ENCODE data around the gene HMGXB3. TPM values are rescaled to one million over a fixed set of nuclear protein-coding genes. Genes with fewer than 3 reads are reported as not detected.
"Not testable (repeated sequence)": the region's sequence is repeated elsewhere in the genome, so short reads cannot be mapped to it uniquely, and the experiment has no call there.

HMGXB3 gene
- total and polyA plus RNA-seq, 9 donors, result 14.1 to 32.1 (median 28.1) TPM

- H3K4me3 ChIP-seq, result no peak overlapping the region
- no peaks in the 10 kb centered on the region for H3K36me3 ChIP-seq
- no peaks in the 10 kb centered on the region for H3K9me3 ChIP-seq
- TF ChIP-seq EP300 (IDR thresholded peaks at IDR 0.05), result no peak
- TF ChIP-seq CTCF (IDR thresholded peaks at IDR 0.05), result no peak
- no peak for TF ChIP-seq POLR2A (IDR thresholded peaks at IDR 0.05)
- H3K27me3 ChIP-seq, result no peaks in the 10 kb centered on the region
- no peak overlapping the region for H3K27ac ChIP-seq
- no peaks in the 10 kb centered on the region for H3K4me1 ChIP-seq (ENCODE audit: insufficient read depth)
- 95 to 97% (median 96%) methylated on average over 1 of the region's 1 CpG for WGBS, 3 donors
- no peak for DNase-seq
- intact Hi-C loops (cut with DNase I), result no loop called here
Observed at GRCh38 chr5:150023136-150023535, 22.6 kb downstream of the HMGXB3 start.

GRCh38 chr5:150024346-150024984 is 23.9 kb downstream of the HMGXB3 start:
- TF ChIP-seq CTCF (IDR thresholded peaks at IDR 0.05) (no peak), EP300 (IDR thresholded peaks at IDR 0.05) (no peak), POLR2A (IDR thresholded peaks at IDR 0.05) (no peak)
- Histone ChIP-seq H3K9me3 (no peaks in the 10 kb centered on the region), H3K4me1 (ENCODE audit: insufficient read depth) (no peaks in the 10 kb centered on the region), H3K27me3 (no peaks in the 10 kb centered on the region), H3K27ac (no peak overlapping the region), H3K36me3 (no peaks in the 10 kb centered on the region), H3K4me3 (no peak overlapping the region)
- WGBS, 3 donors, result 71 to 80% (median 74%) methylated on average over 9 of the region's 9 CpGs
- DNase-seq, result no peak
- intact Hi-C loops (cut with DNase I), result no loop called here

- TF ChIP-seq POLR2A (IDR thresholded peaks at IDR 0.05) (no peak), CTCF (IDR thresholded peaks at IDR 0.05) (no peak), EP300 (IDR thresholded peaks at IDR 0.05) (no peak)
- Histone ChIP-seq H3K36me3 (no peaks in the 10 kb centered on the region), H3K27me3 (no peaks in the 10 kb centered on the region), H3K4me3 (no peak overlapping the region), H3K4me1 (ENCODE audit: insufficient read depth) (no peaks in the 10 kb centered on the region), H3K27ac (no peak overlapping the region), H3K9me3 (no peaks in the 10 kb centered on the region)
- 91 to 94% (median 93%) methylated on average over 4 of the region's 4 CpGs for WGBS, 3 donors
- intact Hi-C loops (cut with DNase I), result no loop called here
- no peak for DNase-seq
Observed at GRCh38 chr5:150026682-150027172, 26.2 kb downstream of the HMGXB3 start.

GRCh38 chr5:150028047-150028446 is 27.5 kb downstream of the HMGXB3 start:
- DNase-seq; H3K4me3 ChIP-seq; H3K27me3 ChIP-seq; H3K9me3 ChIP-seq; H3K4me1 ChIP-seq (ENCODE audit: insufficient read depth); intact Hi-C loops (cut with DNase I); H3K36me3 ChIP-seq; H3K27ac ChIP-seq: not testable (repeated sequence)
- WGBS, 3 donors, result 60 to 76% (median 69%) methylated on average over 1 of the region's 1 CpG

- intact Hi-C loops (cut with DNase I), result no loop called here
- Histone ChIP-seq H3K9me3 (no peaks in the 10 kb centered on the region), H3K36me3 (no peaks in the 10 kb centered on the region), H3K27ac (no peak overlapping the region), H3K27me3 (no peaks in the 10 kb centered on the region), H3K4me1 (ENCODE audit: insufficient read depth) (no peaks in the 10 kb centered on the region), H3K4me3 (no peak overlapping the region)
- 86 to 93% (median 91%) methylated on average over 4 of the region's 4 CpGs for WGBS, 3 donors
- no peak for DNase-seq
- no peak for TF ChIP-seq CTCF (IDR thresholded peaks at IDR 0.05)
- no peak for TF ChIP-seq EP300 (IDR thresholded peaks at IDR 0.05)
- no peak for TF ChIP-seq POLR2A (IDR thresholded peaks at IDR 0.05)
Observed at GRCh38 chr5:150033334-150033733, 32.8 kb downstream of the HMGXB3 start.

All from ovary (tissue), 9 donors.